ENCODE data around the gene AQR.

AQR gene

GRCh38 chr15:34969340-34970097, at the start of gene AQR:
Gene AQR, minus strand, starts transcription at chr15:34969742. Its CDS starts 129 bp downstream, at chr15:34969613.
- H3K9me3 Mint-ChIP-seq: no peaks in the 10 kb centered on the region
- peaks cover 30% of the 10 kb centered on the region for H3K4me1 Mint-ChIP-seq
- H3K27ac Mint-ChIP-seq: peak within 1 kb of the TSS; percentile 94
- DNase-seq (ENCODE audit: low spot score in 2 of 2) (peak; percentile 82 to 83), ATAC-seq (ENCODE audit: low read depth) (peak; percentile 92)
- H3K4me3 Mint-ChIP-seq: peak within 1 kb of the TSS; percentile 99
- H3K27me3 Mint-ChIP-seq: no peaks in the 10 kb centered on the region
- peaks cover 12% of the 10 kb centered on the region for H3K36me3 Mint-ChIP-seq

DNA sequence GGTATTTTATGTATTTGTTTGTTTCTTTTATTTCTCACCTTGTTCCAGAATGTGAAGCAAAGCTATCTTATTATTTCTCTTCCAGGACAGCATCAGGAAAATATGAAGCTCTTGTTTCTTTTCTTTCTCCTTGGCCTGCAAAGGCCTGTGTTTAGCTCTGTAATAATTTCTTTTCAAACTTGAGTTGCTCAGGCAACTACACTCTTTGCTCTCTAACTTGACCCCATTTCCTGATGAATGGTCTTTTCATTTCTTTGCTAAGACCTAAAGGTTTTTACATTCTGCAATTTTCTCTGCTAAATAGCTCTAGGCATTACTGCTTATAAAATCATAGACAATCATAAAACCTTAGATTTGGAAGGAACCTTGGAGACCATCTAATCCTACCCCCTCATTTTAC, 44.7 kb upstream of the AQR start:
- Mint-ChIP-seq H3K4me3 (no peak overlapping the region), H3K27ac (no peak overlapping the region), H3K27me3 (peaks cover 3% of the 10 kb centered on the region), H3K4me1 (no peaks in the 10 kb centered on the region), H3K9me3 (no peaks in the 10 kb centered on the region), H3K36me3 (no peaks in the 10 kb centered on the region)
- ATAC-seq (ENCODE audit: low read depth): no peak
- no peak for DNase-seq (ENCODE audit: low spot score in 2 of 2)

- ATAC-seq (ENCODE audit: low read depth): no peak
- Mint-ChIP-seq H3K27ac (no peak overlapping the region), H3K36me3 (no peaks in the 10 kb centered on the region), H3K27me3 (peaks cover 3% of the 10 kb centered on the region), H3K9me3 (no peaks in the 10 kb centered on the region), H3K4me3 (no peak overlapping the region), H3K4me1 (no peaks in the 10 kb centered on the region)
- DNase-seq (ENCODE audit: low spot score in 2 of 2): no peak
These were observed 43.8 kb upstream of the AQR start for GRCh38 chr15:35013370-35013769.

DNA sequence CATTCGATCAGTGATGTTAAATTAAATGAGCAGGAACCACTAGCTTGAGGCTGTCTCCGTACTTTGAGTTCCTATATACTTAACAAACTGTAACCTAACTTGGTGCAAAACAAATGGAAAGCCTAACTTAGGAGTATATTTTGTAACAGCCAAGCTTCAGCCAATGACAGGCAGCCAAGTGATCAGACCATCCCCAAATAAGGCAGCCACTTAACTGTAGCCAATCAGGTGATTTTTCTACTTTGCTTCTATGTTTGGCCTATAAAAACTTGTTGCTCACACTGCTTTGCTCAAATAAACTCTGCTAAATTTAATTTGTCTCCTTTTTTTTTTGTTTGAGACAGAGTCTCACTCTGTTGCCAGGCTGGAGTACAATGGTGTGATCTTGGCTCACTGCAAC, 37.9 kb upstream of the AQR start:
- Mint-ChIP-seq H3K4me3 (no peak overlapping the region), H3K9me3 (no peaks in the 10 kb centered on the region), H3K27me3 (peaks cover 1% of the 10 kb centered on the region), H3K36me3 (no peaks in the 10 kb centered on the region), H3K4me1 (no peaks in the 10 kb centered on the region), H3K27ac (no peak overlapping the region)
- ATAC-seq (ENCODE audit: low read depth): no peak
- DNase-seq (ENCODE audit: low spot score in 2 of 2): no peak

- H3K27me3 Mint-ChIP-seq: no peaks in the 10 kb centered on the region
- H3K4me1 Mint-ChIP-seq: no peaks in the 10 kb centered on the region
- no peaks in the 10 kb centered on the region for H3K36me3 Mint-ChIP-seq
- H3K27ac Mint-ChIP-seq: no peak overlapping the region
- H3K9me3 Mint-ChIP-seq: no peaks in the 10 kb centered on the region
- ATAC-seq (ENCODE audit: low read depth) (no peak), DNase-seq (ENCODE audit: low spot score in 2 of 2) (no peak)
- no peak overlapping the region for H3K4me3 Mint-ChIP-seq
These were observed 36.4 kb upstream of the AQR start for GRCh38 chr15:35005933-35006332.

DNA sequence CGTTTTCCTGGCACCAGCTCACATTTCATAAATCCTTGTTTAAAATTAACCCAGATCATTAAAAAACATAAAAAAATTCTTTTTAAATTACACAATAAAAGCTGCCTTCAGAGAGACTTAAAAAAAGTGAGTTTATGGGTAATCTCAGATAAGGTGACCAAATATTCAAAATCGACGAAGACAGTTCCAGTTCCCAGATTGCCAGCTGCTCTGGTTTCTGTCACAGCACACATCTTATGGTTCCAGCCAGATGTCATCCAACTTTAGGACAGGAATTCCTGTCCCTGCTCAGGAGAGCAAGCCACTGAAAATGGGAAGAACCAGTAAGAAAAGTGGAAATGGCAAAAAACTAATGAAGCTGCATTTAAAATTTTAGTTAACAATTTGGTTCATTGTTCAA, 34.4 kb upstream of the AQR start:
- no peak for DNase-seq (ENCODE audit: low spot score in 2 of 2)
- no peaks in the 10 kb centered on the region for H3K27me3 Mint-ChIP-seq
- no peaks in the 10 kb centered on the region for H3K9me3 Mint-ChIP-seq
- ATAC-seq (ENCODE audit: low read depth): no peak
- H3K4me3 Mint-ChIP-seq: no peak overlapping the region
- no peaks in the 10 kb centered on the region for H3K4me1 Mint-ChIP-seq
- H3K27ac Mint-ChIP-seq: no peak overlapping the region
- no peaks in the 10 kb centered on the region for H3K36me3 Mint-ChIP-seq

- Mint-ChIP-seq H3K27me3 (peaks cover 3% of the 10 kb centered on the region), H3K4me3 (no peak overlapping the region), H3K4me1 (no peaks in the 10 kb centered on the region), H3K9me3 (no peaks in the 10 kb centered on the region), H3K27ac (no peak overlapping the region), H3K36me3 (no peaks in the 10 kb centered on the region)
- DNase-seq (ENCODE audit: low spot score in 2 of 2): no peak
- ATAC-seq (ENCODE audit: low read depth): no peak
These were observed 31.0 kb upstream of the AQR start for GRCh38 chr15:35000511-35000910.

DNA sequence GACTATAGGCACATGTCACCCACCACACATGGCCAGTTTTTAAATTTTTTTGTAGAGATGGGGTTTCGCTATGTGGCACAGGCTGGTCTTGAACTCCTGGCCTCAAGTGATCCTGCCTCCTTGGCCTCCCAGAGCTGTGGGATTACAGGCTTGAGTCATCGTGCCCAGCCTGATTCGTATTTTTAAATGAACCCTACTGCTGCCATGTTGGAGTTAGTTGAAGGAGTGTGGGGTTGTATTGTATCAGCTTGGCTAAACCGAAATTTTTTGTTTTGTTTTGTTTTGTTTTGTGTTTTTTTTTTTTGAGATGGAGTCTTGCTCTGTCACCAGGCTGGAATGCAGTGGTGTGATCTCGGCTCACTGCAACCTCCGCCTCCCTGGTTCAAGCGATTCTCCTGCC, 30.4 kb upstream of the AQR start:
- DNase-seq (ENCODE audit: low spot score in 2 of 2) (no peak), ATAC-seq (ENCODE audit: low read depth) (no peak)
- Mint-ChIP-seq H3K9me3 (no peaks in the 10 kb centered on the region), H3K4me3 (no peak overlapping the region), H3K36me3 (no peaks in the 10 kb centered on the region), H3K27me3 (peaks cover 3% of the 10 kb centered on the region), H3K27ac (no peak overlapping the region), H3K4me1 (no peaks in the 10 kb centered on the region)

DNA sequence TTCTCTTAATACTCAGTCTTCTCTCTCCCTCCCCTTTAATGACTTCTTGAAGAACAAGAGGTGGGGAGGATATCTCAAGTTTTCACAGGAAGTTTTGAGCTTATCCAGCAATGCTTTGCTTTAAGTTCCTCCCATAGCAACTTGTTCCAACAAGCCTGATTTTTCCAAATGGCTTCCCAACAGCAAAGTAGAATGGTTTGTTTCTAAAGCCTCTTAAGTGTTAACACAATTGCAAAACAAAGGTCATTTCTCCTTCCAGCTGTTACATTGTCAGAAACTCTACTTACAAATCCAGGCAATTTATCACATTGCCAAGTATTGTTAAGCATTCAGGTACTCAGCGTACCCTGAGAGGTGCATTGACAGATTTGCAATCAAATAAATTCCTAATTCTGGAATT, 25.4 kb upstream of the AQR start:
- ATAC-seq (ENCODE audit: low read depth) (no peak), DNase-seq (ENCODE audit: low spot score in 2 of 2) (no peak)
- Mint-ChIP-seq H3K9me3 (no peaks in the 10 kb centered on the region), H3K27ac (no peak overlapping the region), H3K4me3 (no peak overlapping the region), H3K36me3 (no peaks in the 10 kb centered on the region), H3K27me3 (peaks cover 3% of the 10 kb centered on the region), H3K4me1 (no peaks in the 10 kb centered on the region)

GRCh38 chr15:34993877-34994276, 24.3 kb upstream of the AQR start:
- Mint-ChIP-seq H3K9me3 (no peaks in the 10 kb centered on the region), H3K27ac (no peak overlapping the region), H3K36me3 (no peaks in the 10 kb centered on the region), H3K4me3 (no peak overlapping the region), H3K4me1 (peaks cover 2% of the 10 kb centered on the region), H3K27me3 (peaks cover 3% of the 10 kb centered on the region)
- DNase-seq (ENCODE audit: low spot score in 2 of 2) (no peak), ATAC-seq (ENCODE audit: low read depth) (no peak)

- H3K27ac Mint-ChIP-seq: no peak overlapping the region
- DNase-seq (ENCODE audit: low spot score in 2 of 2): no peak
- peaks cover 3% of the 10 kb centered on the region for H3K27me3 Mint-ChIP-seq
- H3K9me3 Mint-ChIP-seq: no peaks in the 10 kb centered on the region
- H3K4me3 Mint-ChIP-seq: no peak overlapping the region
- ATAC-seq (ENCODE audit: low read depth): no peak
- peaks cover 2% of the 10 kb centered on the region for H3K4me1 Mint-ChIP-seq
- no peaks in the 10 kb centered on the region for H3K36me3 Mint-ChIP-seq
These were observed 23.9 kb upstream of the AQR start for GRCh38 chr15:34993412-34993811.

- Mint-ChIP-seq H3K27ac (peak within 1 kb of the TSS; percentile 98), H3K27me3 (no peaks in the 10 kb centered on the region), H3K9me3 (no peaks in the 10 kb centered on the region), H3K4me3 (peak within 1 kb of the TSS; percentile 98), H3K4me1 (peaks cover 24% of the 10 kb centered on the region), H3K36me3 (peaks cover 3% of the 10 kb centered on the region)
- DNase-seq (ENCODE audit: low spot score in 2 of 2): peak; percentile 91 to 97
- ATAC-seq (ENCODE audit: low read depth): peak; percentile 79
These were observed 18.7 kb upstream of the AQR start, which contains the start of gene ZNF770 for GRCh38 chr15:34988027-34988902. Gene ZNF770, minus strand, starts transcription at chr15:34988287. Its CDS starts 4,853 bp downstream, at chr15:34983434.

- Mint-ChIP-seq H3K9me3 (no peaks in the 10 kb centered on the region), H3K4me1 (peaks cover 24% of the 10 kb centered on the region), H3K4me3 (peak overlapping the region; percentile 98), H3K27ac (peak overlapping the region; percentile 98), H3K36me3 (peaks cover 3% of the 10 kb centered on the region), H3K27me3 (no peaks in the 10 kb centered on the region)
- ATAC-seq (ENCODE audit: low read depth) (no peak), DNase-seq (ENCODE audit: low spot score in 2 of 2) (no peak)
These were observed 18.1 kb upstream of the AQR start for GRCh38 chr15:34987609-34988026.

DNA sequence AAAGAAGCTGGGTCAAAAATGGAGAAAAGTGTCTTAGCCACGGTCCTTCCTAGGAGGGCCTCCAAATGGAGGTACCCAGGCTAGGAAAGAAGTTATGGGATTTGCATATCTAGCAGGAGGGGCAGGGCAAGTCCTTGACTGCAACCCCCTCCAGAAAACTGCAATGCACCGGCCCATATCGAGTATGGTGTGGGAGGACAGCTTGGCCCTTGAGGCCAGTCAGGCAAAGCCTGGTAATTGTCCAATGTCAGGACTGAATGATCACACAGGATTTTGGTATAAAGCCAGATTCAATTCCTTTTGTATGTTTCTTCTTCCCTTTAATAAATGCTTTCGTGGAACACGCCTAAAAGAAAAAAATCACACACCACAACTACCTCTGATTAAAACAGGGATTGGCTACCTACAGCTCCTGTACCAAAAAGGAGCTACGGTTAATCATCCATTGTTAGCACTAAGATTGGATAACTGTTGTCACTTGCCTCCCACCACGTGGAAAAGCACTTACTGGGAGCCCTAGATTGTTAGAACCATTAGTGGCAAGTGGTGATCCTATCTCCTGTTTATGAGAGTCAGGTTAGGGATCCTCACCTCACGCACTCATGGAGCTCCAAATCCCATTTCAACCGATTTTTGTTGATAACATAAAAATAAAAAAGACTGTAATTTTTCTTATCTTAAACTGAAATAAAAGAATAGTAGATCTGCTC, 17.4 kb upstream of the AQR start:
- Mint-ChIP-seq H3K27me3 (no peaks in the 10 kb centered on the region), H3K4me3 (peak overlapping the region; percentile 98), H3K4me1 (peaks cover 24% of the 10 kb centered on the region), H3K27ac (peak overlapping the region; percentile 98), H3K9me3 (no peaks in the 10 kb centered on the region), H3K36me3 (peaks cover 5% of the 10 kb centered on the region)
- ATAC-seq (ENCODE audit: low read depth) (no peak), DNase-seq (ENCODE audit: low spot score in 2 of 2) (no peak)

Measured in memory B cell (primary cell).